Right atrium auricular region (tissue), 2 donors: ENCODE measurements around the gene C1orf21. TPM values are rescaled to one million over a fixed set of nuclear protein-coding genes. Genes with fewer than 3 reads are reported as not detected.

Experiments
- DNase-seq: peaks from one replicate; pipeline ENCODE4 v3.0.0-alpha.2; 2019; ENCODE audit warnings: low spot score
- H3K27ac ChIP-seq, 2 donors: fragments of 200-600 bp; sonication (generic); 1 replicate in 1 of 2; 2 replicates in 1 of 2; pipeline ENCODE4 v1.5.1; 2016 to 2019
- H3K27me3 ChIP-seq, 2 donors: fragments of 200-600 bp; sonication (generic); one replicate each; pipeline versions ENCODE4 v1.5.1 to v1.6.0; 2017 to 2019
- H3K36me3 ChIP-seq: fragments of 200-600 bp; sonication (generic); one replicate; pipeline ENCODE4 v1.5.1; 2016
- H3K4me1 ChIP-seq, 2 donors: fragments of 200-600 bp; sonication (generic); one replicate each; pipeline versions ENCODE4 v1.5.1 to v1.6.0; 2017 to 2019
- H3K4me3 ChIP-seq, 2 donors: fragments of 200-600 bp; sonication (generic); 1 replicate in 1 of 2; 2 replicates in 1 of 2; pipeline ENCODE4 v1.5.1; 2017 to 2019; ENCODE audit warnings: mild to moderate bottlenecking in 1 of 2, moderate library complexity in 1 of 2
- H3K9me3 ChIP-seq, 2 donors: fragments of 200-600 bp; sonication (generic); one replicate each; pipeline ENCODE4 v1.5.1; 2019
- total RNA-seq, 2 donors: library from RNA; depleted of rRNA; stranded (reverse); fragments of >200 nt; gene quantifications; one replicate each; pipeline ENCODE4 v1.1.0, GENCODE V29; 2016
- TF ChIP-seq, protein P1 (sequence below), 2 donors: fragments of 200-600 bp; sonication (generic); IDR thresholded peaks; one replicate each; pipeline ENCODE4 v1.5.1; 2019; ENCODE audit warnings: antibody characterized with exemption in 2 of 2

Gene C1orf21
- total RNA-seq, 2 donors from 2014 or later = 49.4 to 78.5 TPM

DNA sequence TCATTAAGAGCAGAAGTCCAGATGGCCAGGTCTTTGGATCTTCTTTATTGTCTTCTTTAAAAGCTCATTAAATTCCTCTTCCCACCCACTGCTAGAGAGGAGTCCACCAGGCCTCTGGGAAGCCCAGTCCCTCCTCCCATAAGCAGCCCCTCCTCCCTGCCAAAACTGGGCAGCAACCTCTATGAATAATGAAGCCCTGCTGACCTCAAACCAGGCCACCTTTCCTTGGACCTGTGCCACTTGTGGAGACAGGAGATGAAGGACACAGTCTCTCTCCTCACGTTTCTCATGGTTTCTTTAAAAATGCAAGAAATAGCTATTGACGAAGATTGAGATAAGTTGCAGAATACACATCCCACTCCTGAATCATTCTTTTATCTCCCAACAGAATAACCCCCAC is 255.1 kb downstream of the C1orf21 start:
- H3K27me3 ChIP-seq = no peaks in the 10 kb centered on the region
- H3K4me1 ChIP-seq = peaks cover 0 to 4% of the 10 kb centered on the region in 2 donors
- no peak for DNase-seq
- no peak overlapping the region for H3K4me3 ChIP-seq
- TF ChIP-seq, protein P1, sequence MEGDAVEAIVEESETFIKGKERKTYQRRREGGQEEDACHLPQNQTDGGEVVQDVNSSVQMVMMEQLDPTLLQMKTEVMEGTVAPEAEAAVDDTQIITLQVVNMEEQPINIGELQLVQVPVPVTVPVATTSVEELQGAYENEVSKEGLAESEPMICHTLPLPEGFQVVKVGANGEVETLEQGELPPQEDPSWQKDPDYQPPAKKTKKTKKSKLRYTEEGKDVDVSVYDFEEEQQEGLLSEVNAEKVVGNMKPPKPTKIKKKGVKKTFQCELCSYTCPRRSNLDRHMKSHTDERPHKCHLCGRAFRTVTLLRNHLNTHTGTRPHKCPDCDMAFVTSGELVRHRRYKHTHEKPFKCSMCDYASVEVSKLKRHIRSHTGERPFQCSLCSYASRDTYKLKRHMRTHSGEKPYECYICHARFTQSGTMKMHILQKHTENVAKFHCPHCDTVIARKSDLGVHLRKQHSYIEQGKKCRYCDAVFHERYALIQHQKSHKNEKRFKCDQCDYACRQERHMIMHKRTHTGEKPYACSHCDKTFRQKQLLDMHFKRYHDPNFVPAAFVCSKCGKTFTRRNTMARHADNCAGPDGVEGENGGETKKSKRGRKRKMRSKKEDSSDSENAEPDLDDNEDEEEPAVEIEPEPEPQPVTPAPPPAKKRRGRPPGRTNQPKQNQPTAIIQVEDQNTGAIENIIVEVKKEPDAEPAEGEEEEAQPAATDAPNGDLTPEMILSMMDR (IDR thresholded peaks at IDR 0.05) = no peak
- H3K9me3 ChIP-seq = peaks cover 0 to 5% of the 10 kb centered on the region in 2 donors
- no peaks in the 10 kb centered on the region for H3K36me3 ChIP-seq
- no peak overlapping the region for H3K27ac ChIP-seq

DNA sequence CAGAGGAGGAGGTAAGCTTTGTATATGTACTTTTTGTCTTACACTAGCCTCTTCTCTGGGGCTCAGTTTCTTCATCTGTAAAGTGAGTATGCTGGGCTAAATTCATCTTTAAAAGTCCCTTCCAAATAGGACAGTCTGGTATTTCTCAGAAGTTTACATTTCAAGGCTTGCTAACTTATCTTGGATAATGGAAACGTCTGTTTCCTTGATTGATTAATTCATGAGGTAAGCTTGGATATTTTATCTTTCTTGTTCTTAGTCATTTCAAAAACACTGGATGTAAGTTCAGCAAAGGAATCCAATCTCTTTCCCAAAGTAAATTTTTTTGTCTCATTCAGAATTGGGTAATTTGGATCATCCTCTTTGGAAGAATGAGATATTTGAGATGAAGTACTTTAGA is 256.8 kb downstream of the C1orf21 start:
- TF ChIP-seq, protein P1 (IDR thresholded peaks at IDR 0.05) = no peak
- Histone ChIP-seq H3K4me1 (peaks cover 0 to 18% of the 10 kb centered on the region in 2 donors), H3K36me3 (no peaks in the 10 kb centered on the region), H3K27ac (no peak overlapping the region), H3K9me3 (no peaks in the 10 kb centered on the region), H3K27me3 (no peaks in the 10 kb centered on the region), H3K4me3 (no peak overlapping the region)
- no peak for DNase-seq

DNA sequence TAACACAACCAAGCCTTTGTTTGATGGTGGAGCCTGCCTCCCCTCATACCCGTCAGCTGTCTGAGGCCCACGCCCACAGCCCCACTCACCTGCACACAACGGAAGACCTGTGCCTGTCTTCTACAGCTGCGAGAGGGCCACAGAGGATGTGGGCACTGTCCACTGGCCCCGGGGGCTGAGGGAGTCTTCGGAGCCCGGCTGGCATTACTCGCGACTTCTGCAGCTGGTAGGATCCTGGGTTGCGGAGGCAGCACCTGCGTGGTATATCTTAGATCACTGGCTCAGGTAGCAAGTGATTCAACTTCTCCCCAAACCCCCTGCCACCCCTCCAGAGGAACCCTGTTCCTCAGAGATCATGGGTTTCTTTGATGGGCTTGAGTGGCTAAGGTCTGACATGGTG is 257.9 kb downstream of the C1orf21 start:
- TF ChIP-seq, protein P1 (IDR thresholded peaks at IDR 0.05) = no peak
- no peak for DNase-seq

DNA sequence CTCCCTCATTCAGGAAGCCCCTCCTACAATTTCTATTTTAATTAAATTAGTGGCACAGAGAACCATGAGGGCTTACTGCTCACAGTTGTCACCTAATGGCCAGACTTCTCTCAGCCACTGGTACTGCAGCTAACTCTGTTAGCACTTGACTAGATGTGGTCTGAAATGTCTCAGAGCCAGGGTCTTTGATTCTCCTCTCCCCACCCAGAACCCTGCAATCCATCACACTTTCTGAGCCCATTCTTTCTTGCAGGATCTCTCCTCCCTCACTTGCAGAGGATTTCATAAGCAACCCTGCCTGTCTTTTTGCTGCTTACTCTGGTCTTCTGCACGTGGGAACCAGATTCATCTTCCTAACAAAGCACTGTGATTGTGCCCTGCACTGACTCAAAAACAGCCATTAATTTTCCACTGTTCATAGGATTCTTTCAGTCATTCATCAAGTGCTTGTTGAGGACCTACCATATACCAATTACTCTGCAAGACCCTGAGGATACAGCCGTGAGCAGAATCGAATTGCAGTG is 259.4 kb downstream of the C1orf21 start:
- Histone ChIP-seq H3K27ac (no peak overlapping the region), H3K4me1 (peaks cover 0 to 35% of the 10 kb centered on the region in 2 donors), H3K27me3 (no peaks in the 10 kb centered on the region), H3K4me3 (no peak overlapping the region), H3K36me3 (no peaks in the 10 kb centered on the region), H3K9me3 (no peaks in the 10 kb centered on the region)
- TF ChIP-seq, protein P1 (IDR thresholded peaks at IDR 0.05) = no peak
- DNase-seq = no peak

More for the DNA sequence above, 257.9 kb downstream of the C1orf21 start:
- H3K4me1 ChIP-seq = peaks cover 0 to 29% of the 10 kb centered on the region in 2 donors
- no peaks in the 10 kb centered on the region for H3K36me3 ChIP-seq
- no peaks in the 10 kb centered on the region for H3K9me3 ChIP-seq
- H3K27me3 ChIP-seq = no peaks in the 10 kb centered on the region
- no peak overlapping the region for H3K27ac ChIP-seq
- no peak overlapping the region for H3K4me3 ChIP-seq

DNA sequence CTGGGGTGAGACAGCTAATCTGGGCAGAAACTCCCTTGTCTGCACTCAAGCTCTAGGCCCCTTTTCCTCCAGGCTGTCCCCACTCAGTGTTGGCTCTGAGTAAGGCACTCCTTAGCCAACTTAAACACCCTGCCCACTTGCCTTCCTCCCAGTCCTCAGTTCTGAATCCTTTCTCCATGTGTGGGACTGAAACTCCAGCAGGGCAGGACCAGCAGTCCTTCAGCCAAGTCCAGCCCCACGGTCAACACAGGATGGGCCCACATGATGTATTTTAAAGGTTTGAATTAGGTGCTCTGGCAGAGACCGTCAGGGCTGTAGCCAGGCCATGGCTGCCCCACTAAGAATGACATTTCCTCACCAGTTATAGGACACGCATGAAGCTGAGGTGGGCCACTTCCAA is 260.0 kb downstream of the C1orf21 start:
- Histone ChIP-seq H3K27me3 (no peaks in the 10 kb centered on the region), H3K27ac (no peak overlapping the region), H3K36me3 (no peaks in the 10 kb centered on the region), H3K4me3 (no peak overlapping the region), H3K4me1 (peaks cover 0 to 35% of the 10 kb centered on the region in 2 donors), H3K9me3 (no peaks in the 10 kb centered on the region)
- DNase-seq = no peak
- TF ChIP-seq, protein P1 (IDR thresholded peaks at IDR 0.05) = no peak

DNA sequence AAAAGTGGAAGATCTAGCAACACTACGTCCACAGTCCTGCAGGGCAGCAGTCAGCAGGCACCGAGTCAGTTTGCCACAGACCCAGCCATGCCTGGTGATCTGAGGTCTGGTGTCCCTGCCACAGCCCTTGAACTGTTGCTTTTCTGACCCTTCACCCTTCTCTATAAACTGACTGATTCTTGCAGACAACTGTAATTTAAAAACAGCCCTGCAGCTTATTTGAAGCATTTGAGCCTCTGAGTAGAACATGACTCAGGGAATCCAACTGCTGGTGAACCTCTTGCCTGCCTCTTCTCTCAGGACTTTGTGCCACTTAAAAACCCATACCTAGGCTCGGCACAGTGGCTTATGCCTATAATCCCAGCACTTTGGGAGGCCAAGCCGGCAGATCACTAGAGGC is 260.6 kb downstream of the C1orf21 start:
- TF ChIP-seq, protein P1 (IDR thresholded peaks at IDR 0.05) = no peak
- H3K27ac ChIP-seq = no peak overlapping the region
- no peaks in the 10 kb centered on the region for H3K27me3 ChIP-seq

More for the DNA sequence above, 260.6 kb downstream of the C1orf21 start:
- H3K36me3 ChIP-seq = no peaks in the 10 kb centered on the region
- no peak for DNase-seq
- no peak overlapping the region for H3K4me3 ChIP-seq
- peaks cover 0 to 35% of the 10 kb centered on the region in 2 donors for H3K4me1 ChIP-seq
- H3K9me3 ChIP-seq = peaks cover 0 to 5% of the 10 kb centered on the region in 2 donors
